ENCODE results near the gene FOXJ3. TPM values are rescaled to one million over a fixed set of nuclear protein-coding genes. Genes with fewer than 3 reads are reported as not detected.
A peak's percentile ranks its signal among the peaks of the same experiment; 100 is the strongest.

The FOXJ3 gene
- total and polyA plus RNA-seq, 2 of the 13 experiments (the other 11 are each of a cell fraction or from before 2014, with no cell fraction given): 16.6 to 48.5 TPM

GRCh38 chr1:42335050-42335808 is at the start of gene FOXJ3 (continued):
- TF ChIP-seq MXD1 (CRISPR knock-in tag; IDR thresholded peaks at IDR 0.05) (peak; percentile 77; the same call in 1 of the 2 replicates), ZNF644 (CRISPR knock-in tag; IDR thresholded peaks at IDR 0.05; ENCODE audit: low read depth) (no peak), KLF15 (CRISPR knock-in tag; IDR thresholded peaks at IDR 0.05; ENCODE audit: borderline replicate concordance) (peak; percentile 89), AKAP8 (CRISPR knock-in tag; IDR thresholded peaks at IDR 0.05) (peak; percentile 45; the same call in 1 of the 2 replicates), MAZ (IDR thresholded peaks at IDR 0.05; ENCODE audit: borderline replicate concordance, low read depth, low read length) (no peak; the same call in 1 of the 2 replicates), MAZ (CRISPR knock-in tag; IDR thresholded peaks at IDR 0.05; ENCODE audit: low read depth) (peak; percentile 94), TOPORS (CRISPR knock-in tag; IDR thresholded peaks at IDR 0.05) (peak; percentile 93; the same call in 1 of the 2 replicates), ZNF530 (CRISPR knock-in tag; IDR thresholded peaks at IDR 0.05; ENCODE audit: low read depth) (no peak), ZNF350 (CRISPR knock-in tag; IDR thresholded peaks at IDR 0.05; ENCODE audit: borderline replicate concordance, low read depth) (peak; percentile 65; the same call in 1 of the 2 replicates), ZNF367 (CRISPR knock-in tag; IDR thresholded peaks at IDR 0.05; ENCODE audit: borderline replicate concordance) (0 out of 2 replicates have a peak, but pooled peaks have one; percentile 33), MXI1 (IDR thresholded peaks at IDR 0.05; ENCODE audit: borderline replicate concordance, low read depth, low read length) (peak; percentile 79; the same call in 2 of the 3 replicates), ZNF460 (CRISPR knock-in tag; IDR thresholded peaks at IDR 0.05; ENCODE audit: borderline replicate concordance) (no peak; the same call in 1 of the 2 replicates), ELF3 (CRISPR knock-in tag; IDR thresholded peaks at IDR 0.05) (peak; percentile 92), DRAP1 (CRISPR knock-in tag; IDR thresholded peaks at IDR 0.05) (peak; percentile 67; the same call in 1 of the 2 replicates), DNMT3B (CRISPR knock-in tag; conservative IDR thresholded peaks at IDR 0.05) (no peak; the same call in 1 of the 2 replicates), BCLAF1 (IDR thresholded peaks at IDR 0.05) (no peak), ZNF563 (CRISPR knock-in tag; IDR thresholded peaks at IDR 0.05) (peak; percentile 89), RBM22 (optimal IDR thresholded peaks at IDR 0.05; ENCODE audit: low read length) (no peak), ADNP (CRISPR knock-in tag; IDR thresholded peaks at IDR 0.05) (peak; percentile 42; the same call in 1 of the 2 replicates), TFDP2 (CRISPR knock-in tag; IDR thresholded peaks at IDR 0.05) (peak; percentile 84), ZNF556 (CRISPR knock-in tag; IDR thresholded peaks at IDR 0.05; ENCODE audit: borderline replicate concordance) (peak; percentile 94; the same call in 1 of the 2 replicates), CAMTA2 (CRISPR knock-in tag; IDR thresholded peaks at IDR 0.05; ENCODE audit: borderline replicate concordance) (no peak), ZNF337 (CRISPR knock-in tag; IDR thresholded peaks at IDR 0.05; ENCODE audit: borderline replicate concordance, low read depth) (no peak), MTF1 (CRISPR knock-in tag; IDR thresholded peaks at IDR 0.05) (peak; percentile 58; the same call in 1 of the 2 replicates)
